IPS-18c (cell line): ENCODE measurements around the gene METTL21C.

Experiments used
- H3K4me3 ChIP-seq: 2 replicates; pipeline ENCODE4 v1.7.0; 2013; ENCODE audit warnings: low read depth, mild to moderate bottlenecking, low read length, moderate library complexity; ENCODE audit not compliant: insufficient read depth
- H3K9me3 ChIP-seq: one replicate; pipeline ENCODE4 v1.6.1; 2013; ENCODE audit warnings: mild to moderate bottlenecking, low read length, moderate library complexity; ENCODE audit not compliant: control insufficient read depth, insufficient read depth

The METTL21C gene

GRCh38 chr13:102694937-102695336, at the start of gene METTL21C:
TSS of gene METTL21C (minus strand) at chr13:102695044. CDS start at chr13:102694498, 546 bp downstream.
- H3K9me3 ChIP-seq, result no peaks in the 10 kb centered on the region
- H3K4me3 ChIP-seq, result no peak within 1 kb of the TSS

- H3K9me3 ChIP-seq, result no peaks in the 10 kb centered on the region
- H3K4me3 ChIP-seq, result no peak overlapping the region
These were observed 47.7 kb upstream of the METTL21C start for GRCh38 chr13:102742506-102742905.

GRCh38 chr13:102742101-102742500, 47.3 kb upstream of the METTL21C start:
- no peaks in the 10 kb centered on the region for H3K9me3 ChIP-seq

GRCh38 chr13:102729560-102730270, 34.9 kb upstream of the METTL21C start:
- no peak overlapping the region for H3K4me3 ChIP-seq
- no peaks in the 10 kb centered on the region for H3K9me3 ChIP-seq

More at GRCh38 chr13:102742101-102742500, 47.3 kb upstream of the METTL21C start:
- H3K4me3 ChIP-seq, result no peak overlapping the region

- no peaks in the 10 kb centered on the region for H3K9me3 ChIP-seq
- no peak overlapping the region for H3K4me3 ChIP-seq
These were observed 31.6 kb upstream of the METTL21C start for GRCh38 chr13:102726430-102726829.

GRCh38 chr13:102724923-102725322, 30.1 kb upstream of the METTL21C start:
- H3K9me3 ChIP-seq, result no peaks in the 10 kb centered on the region
- H3K4me3 ChIP-seq, result no peak overlapping the region

- H3K4me3 ChIP-seq, result no peak overlapping the region
- no peaks in the 10 kb centered on the region for H3K9me3 ChIP-seq
These were observed 27.0 kb upstream of the METTL21C start for GRCh38 chr13:102721800-102722231.

- no peak overlapping the region for H3K4me3 ChIP-seq
- H3K9me3 ChIP-seq, result no peaks in the 10 kb centered on the region
These were observed 23.9 kb upstream of the METTL21C start for GRCh38 chr13:102718746-102719145.

GRCh38 chr13:102715447-102715846, 20.6 kb upstream of the METTL21C start:
- H3K9me3 ChIP-seq, result no peaks in the 10 kb centered on the region
- H3K4me3 ChIP-seq, result no peak overlapping the region

- no peaks in the 10 kb centered on the region for H3K9me3 ChIP-seq
- H3K4me3 ChIP-seq, result no peak overlapping the region
These were observed 15.4 kb upstream of the METTL21C start for GRCh38 chr13:102710261-102710679.

- no peak overlapping the region for H3K4me3 ChIP-seq
- H3K9me3 ChIP-seq, result no peaks in the 10 kb centered on the region
These were observed 14.7 kb upstream of the METTL21C start for GRCh38 chr13:102709536-102709935.

- Histone ChIP-seq H3K9me3 (no peaks in the 10 kb centered on the region), H3K4me3 (no peak overlapping the region)
These were observed 14.1 kb upstream of the METTL21C start for GRCh38 chr13:102708991-102709390.

GRCh38 chr13:102708211-102708610, 13.4 kb upstream of the METTL21C start:
- Histone ChIP-seq H3K9me3 (no peaks in the 10 kb centered on the region), H3K4me3 (no peak overlapping the region)

- Histone ChIP-seq H3K4me3 (no peak overlapping the region), H3K9me3 (no peaks in the 10 kb centered on the region)
These were observed 12.6 kb upstream of the METTL21C start for GRCh38 chr13:102707467-102707866.

GRCh38 chr13:102704238-102705058, 9.6 kb upstream of the METTL21C start:
- Histone ChIP-seq H3K9me3 (no peaks in the 10 kb centered on the region), H3K4me3 (no peak overlapping the region)

GRCh38 chr13:102703726-102704035, 8.8 kb upstream of the METTL21C start:
- Histone ChIP-seq H3K4me3 (no peak overlapping the region), H3K9me3 (no peaks in the 10 kb centered on the region)

GRCh38 chr13:102702965-102703725, 8.3 kb upstream of the METTL21C start:
- H3K4me3 ChIP-seq, result no peak overlapping the region
- no peaks in the 10 kb centered on the region for H3K9me3 ChIP-seq

GRCh38 chr13:102701331-102701730, 6.5 kb upstream of the METTL21C start:
- Histone ChIP-seq H3K4me3 (no peak overlapping the region), H3K9me3 (no peaks in the 10 kb centered on the region)
